ENCODE measurements around the gene PRRG2. TPM values are rescaled to one million over a fixed set of nuclear protein-coding genes. Genes with fewer than 3 reads are reported as not detected.
A peak's percentile ranks its signal among the peaks of the same experiment; 100 is the strongest.

PRRG2 gene
- total and polyA plus RNA-seq, 10 of the 15 experiments (the other 5 are each of a cell fraction or from before 2014, with no cell fraction given) = 0.09 to 2.1 (median 0.86) TPM

DNA sequence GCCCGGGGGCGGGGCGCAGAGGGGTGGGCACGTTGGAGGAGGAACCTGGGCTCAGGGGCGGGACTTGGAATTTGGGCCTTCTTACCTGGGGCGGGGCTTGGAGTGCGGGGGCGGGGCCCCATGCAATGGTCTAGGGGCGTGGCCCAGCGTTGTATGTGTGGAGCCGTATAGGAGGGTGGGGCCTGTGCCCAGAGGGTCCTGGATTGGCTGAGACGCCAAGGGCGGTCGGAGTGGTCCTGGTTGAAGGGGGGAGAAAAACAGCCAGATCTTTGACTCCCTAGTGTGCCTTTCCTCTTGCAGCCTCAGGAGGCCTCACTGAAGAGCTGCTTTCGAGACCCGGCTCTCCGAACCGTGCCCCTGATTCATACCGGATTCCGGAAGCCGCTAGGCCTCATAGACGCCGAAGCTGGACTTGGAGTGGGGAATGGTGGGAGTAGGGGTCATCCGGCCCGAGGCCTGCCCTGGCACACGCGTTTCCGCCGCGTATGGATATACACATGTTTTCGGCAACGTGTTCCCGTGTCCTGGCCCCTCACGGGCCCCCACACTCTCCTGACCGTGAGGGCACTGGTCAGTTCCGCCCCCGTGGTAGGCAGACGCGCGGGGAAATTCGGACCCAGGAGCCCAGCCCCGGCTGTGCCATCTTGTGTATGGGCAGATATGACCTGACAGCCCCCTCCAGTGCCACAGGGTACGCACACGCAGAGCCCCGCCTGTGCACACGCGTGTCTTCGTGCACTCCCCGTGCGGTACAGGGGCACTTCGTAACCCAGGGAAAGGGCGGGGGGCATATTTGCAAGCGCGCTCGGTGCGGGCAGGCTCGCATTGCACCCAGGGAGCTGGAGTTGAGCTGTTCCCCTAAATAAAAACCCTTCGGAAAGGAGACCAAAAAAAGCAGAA lies 9.2 kb downstream of the PRRG2 start (continued):
- TF ChIP-seq NRF1 (conservative IDR thresholded peaks at IDR 0.05; ENCODE audit: low read depth, low read length) (no peak), RAD51 (IDR thresholded peaks at IDR 0.05) (no peak), SREBF2 (IDR thresholded peaks at IDR 0.05; ENCODE audit: low read length) (no peak), TAF1 (IDR thresholded peaks at IDR 0.05; ENCODE audit: borderline replicate concordance, low read depth, low read length) (peak; percentile 86), FOXM1 (IDR thresholded peaks at IDR 0.05; ENCODE audit: low read depth, low read length) (no peak), SMARCA5 (IDR thresholded peaks at IDR 0.05) (no peak), ZBTB11 (CRISPR knock-in tag; IDR thresholded peaks at IDR 0.05) (no peak), ZSCAN29 (IDR thresholded peaks at IDR 0.05) (peak; percentile 79), MYB (IDR thresholded peaks at IDR 0.05; ENCODE audit: borderline replicate concordance, low read depth, low read length) (no peak), ASH2L (IDR thresholded peaks at IDR 0.05; ENCODE audit: borderline replicate concordance, low read depth) (no peak), E4F1 (IDR thresholded peaks at IDR 0.05; ENCODE audit: borderline replicate concordance, partially characterized antibody) (no peak), RELB (IDR thresholded peaks at IDR 0.05; ENCODE audit: low read depth) (no peak), SMAD5 (IDR thresholded peaks at IDR 0.05; ENCODE audit: low read depth) (peak; percentile 58; the same call in 1 of the 2 replicates), ZNF622 (IDR thresholded peaks at IDR 0.05) (no peak)
- TF ChIP-seq, protein P1, sequence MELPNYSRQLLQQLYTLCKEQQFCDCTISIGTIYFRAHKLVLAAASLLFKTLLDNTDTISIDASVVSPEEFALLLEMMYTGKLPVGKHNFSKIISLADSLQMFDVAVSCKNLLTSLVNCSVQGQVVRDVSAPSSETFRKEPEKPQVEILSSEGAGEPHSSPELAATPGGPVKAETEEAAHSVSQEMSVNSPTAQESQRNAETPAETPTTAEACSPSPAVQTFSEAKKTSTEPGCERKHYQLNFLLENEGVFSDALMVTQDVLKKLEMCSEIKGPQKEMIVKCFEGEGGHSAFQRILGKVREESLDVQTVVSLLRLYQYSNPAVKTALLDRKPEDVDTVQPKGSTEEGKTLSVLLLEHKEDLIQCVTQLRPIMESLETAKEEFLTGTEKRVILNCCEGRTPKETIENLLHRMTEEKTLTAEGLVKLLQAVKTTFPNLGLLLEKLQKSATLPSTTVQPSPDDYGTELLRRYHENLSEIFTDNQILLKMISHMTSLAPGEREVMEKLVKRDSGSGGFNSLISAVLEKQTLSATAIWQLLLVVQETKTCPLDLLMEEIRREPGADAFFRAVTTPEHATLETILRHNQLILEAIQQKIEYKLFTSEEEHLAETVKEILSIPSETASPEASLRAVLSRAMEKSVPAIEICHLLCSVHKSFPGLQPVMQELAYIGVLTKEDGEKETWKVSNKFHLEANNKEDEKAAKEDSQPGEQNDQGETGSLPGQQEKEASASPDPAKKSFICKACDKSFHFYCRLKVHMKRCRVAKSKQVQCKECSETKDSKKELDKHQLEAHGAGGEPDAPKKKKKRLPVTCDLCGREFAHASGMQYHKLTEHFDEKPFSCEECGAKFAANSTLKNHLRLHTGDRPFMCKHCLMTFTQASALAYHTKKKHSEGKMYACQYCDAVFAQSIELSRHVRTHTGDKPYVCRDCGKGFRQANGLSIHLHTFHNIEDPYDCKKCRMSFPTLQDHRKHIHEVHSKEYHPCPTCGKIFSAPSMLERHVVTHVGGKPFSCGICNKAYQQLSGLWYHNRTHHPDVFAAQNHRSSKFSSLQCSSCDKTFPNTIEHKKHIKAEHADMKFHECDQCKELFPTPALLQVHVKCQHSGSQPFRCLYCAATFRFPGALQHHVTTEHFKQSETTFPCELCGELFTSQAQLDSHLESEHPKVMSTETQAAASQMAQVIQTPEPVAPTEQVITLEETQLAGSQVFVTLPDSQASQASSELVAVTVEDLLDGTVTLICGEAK (IDR thresholded peaks at IDR 0.05; ENCODE audit: borderline replicate concordance) = peak; percentile 53; the same call in 1 of the 2 replicates
